Activated T-helper 9 cell treated with anti-CD3 and anti-CD28 coated beads, Interleukin-2, amount 50 U/mL, for 16 hours (primary cell): Measurements from ENCODE around the gene WFIKKN1.

Source experiments
- DNase-seq: peaks from one replicate; pipeline ENCODE4 v3.0.0-alpha.2; 2020; ENCODE audit warnings: low read depth

The WFIKKN1 gene, protein sequence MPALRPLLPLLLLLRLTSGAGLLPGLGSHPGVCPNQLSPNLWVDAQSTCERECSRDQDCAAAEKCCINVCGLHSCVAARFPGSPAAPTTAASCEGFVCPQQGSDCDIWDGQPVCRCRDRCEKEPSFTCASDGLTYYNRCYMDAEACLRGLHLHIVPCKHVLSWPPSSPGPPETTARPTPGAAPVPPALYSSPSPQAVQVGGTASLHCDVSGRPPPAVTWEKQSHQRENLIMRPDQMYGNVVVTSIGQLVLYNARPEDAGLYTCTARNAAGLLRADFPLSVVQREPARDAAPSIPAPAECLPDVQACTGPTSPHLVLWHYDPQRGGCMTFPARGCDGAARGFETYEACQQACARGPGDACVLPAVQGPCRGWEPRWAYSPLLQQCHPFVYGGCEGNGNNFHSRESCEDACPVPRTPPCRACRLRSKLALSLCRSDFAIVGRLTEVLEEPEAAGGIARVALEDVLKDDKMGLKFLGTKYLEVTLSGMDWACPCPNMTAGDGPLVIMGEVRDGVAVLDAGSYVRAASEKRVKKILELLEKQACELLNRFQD

DNA sequence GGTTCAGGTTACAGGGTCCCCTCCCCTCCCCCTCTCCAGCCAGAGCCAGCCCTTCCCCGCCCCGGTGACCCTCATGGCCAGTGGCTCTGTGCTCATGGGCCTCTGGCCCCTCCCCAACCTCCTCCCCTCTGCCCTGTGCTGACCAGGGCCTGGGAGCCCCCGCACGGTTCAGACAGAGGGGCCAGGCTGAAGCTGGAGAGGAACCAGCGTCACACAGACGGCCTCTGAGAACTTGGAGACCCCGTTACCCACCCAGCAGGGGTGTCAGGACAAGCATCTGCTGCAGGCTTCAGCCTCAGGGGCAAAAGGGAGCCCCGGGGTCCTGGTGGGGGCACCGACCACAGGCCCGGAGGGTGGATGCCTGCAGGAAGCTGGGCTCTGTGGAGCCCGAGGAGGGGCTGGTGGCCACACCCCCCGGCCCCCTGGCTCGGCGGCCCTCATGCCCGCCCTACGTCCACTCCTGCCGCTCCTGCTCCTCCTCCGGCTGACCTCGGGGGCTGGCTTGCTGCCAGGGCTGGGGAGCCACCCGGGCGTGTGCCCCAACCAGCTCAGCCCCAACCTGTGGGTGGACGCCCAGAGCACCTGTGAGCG, at the start of gene WFIKKN1:
Gene WFIKKN1, plus strand, starts transcription at position 171 of the 591 bp plus-strand sequence. Its CDS starts 269 bp downstream, at position 440.
- no peak for DNase-seq

- no peak for DNase-seq
These were observed 48.6 kb upstream of the WFIKKN1 start for GRCh38 chr16:582218-582613.

DNA sequence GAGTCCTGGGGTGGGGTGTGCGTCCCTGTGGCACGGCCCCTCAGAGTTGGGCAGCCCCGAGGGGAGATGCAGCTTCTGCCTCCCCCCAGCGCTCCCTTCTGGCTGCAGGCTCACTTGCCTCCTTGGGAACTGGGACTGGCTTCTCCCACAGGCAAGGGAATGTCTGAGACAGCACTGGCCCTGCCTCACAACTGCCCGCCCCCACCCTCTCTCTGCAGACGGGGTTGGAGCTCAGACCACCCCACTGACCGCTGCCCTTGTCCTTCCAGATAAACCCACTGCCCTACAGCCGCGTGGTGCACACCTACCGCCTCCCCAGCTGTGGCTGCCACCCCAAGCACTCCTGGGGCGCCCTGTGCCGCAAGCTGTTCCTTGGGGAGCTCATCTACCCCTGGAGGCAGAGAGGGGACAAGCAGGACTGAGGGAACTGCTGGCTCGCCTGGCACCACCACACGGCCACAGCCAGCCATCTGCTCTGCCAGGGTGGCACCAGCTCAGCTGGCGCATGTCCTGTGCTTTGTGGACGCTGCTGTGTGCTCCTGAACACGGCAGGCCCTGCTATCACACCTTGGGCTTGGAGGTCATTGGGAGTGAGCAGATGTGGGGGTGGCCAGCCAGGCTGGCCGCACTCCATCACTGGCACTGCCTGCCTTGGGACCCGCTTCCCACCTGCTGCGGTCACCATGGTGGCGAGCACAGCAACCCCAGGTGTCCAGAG, 48.0 kb upstream of the WFIKKN1 start:
- DNase-seq, result no peak

DNA sequence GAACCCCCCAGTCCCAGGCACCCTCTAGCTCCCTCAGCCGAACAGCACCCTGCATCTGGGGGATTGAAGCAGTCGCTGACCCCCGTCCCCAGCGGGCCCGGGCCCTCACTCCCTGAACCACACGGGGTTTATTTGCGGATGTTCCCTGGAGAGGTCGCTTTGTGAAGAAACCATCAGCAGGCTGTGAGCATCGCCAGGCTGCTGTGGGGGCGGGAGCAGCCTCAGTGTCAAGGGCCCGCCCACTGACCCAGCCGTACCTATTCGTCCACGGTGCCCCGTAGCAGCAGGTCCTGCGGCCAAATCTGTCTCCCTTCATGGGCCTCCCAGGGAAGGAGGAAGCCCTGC, 47.3 kb upstream of the WFIKKN1 start:
- DNase-seq, result no peak

DNA sequence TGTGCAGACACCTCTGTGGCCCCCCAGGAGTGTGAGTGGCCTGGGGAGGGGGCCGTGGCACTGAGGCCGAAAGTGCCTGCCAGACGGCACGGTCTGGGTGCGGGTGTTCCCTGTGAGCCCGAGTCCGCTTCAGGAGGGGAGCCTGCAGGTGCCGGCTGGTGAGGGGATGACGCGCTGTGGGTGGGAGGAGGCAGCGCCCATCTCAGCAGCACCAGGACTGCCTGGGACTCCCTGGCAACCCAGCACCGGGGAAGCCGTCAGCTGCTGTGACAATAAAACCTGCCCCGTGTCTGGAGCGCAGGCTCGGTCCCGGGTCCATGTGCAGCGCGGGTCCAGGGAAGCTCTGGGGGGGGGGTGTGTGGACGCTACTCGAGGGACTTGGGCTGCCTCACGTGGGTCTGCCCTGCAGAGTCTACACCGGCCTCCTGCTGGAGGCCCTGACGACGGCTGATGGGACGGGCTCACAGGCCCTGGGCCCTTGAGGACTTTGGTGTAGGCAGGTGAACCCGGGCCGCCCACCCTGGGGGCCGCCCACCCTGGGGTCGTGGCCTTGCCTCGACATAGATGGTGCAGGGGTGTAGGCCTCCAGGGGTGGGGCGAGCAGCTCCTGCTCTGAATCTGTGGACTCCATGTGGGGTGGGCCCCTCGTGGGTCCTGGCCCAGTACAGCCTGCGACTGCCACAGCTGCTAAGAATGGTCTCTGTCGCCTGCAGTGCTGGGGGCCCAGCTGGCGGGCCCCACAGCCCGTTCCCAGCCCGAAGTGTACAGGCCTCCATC, 46.8 kb upstream of the WFIKKN1 start:
- DNase-seq, result no peak

DNA sequence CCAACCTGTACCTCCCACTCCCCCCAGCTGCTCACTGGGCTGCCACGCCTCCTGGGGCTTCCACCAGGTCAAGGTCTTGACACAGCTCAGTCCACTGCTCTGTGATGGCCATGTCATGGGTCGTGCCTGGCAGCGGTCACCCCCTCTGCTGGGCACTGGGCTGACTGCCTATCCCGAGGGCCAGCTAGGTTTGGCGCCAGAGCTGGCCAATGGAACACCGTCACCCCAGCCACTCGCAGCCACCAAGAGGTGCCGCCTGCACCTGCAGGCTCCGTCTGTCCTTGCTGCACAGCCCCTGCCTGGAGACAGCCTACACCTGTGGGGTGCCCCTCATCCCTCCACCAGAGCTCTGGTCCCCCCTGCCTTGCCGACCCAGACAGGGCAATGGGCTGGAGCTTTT, 45.4 kb upstream of the WFIKKN1 start:
- DNase-seq, result no peak

GRCh38 chr16:586047-586644, 44.6 kb upstream of the WFIKKN1 start:
- no peak for DNase-seq

GRCh38 chr16:586645-587590, 43.9 kb upstream of the WFIKKN1 start:
- DNase-seq, result no peak

DNA sequence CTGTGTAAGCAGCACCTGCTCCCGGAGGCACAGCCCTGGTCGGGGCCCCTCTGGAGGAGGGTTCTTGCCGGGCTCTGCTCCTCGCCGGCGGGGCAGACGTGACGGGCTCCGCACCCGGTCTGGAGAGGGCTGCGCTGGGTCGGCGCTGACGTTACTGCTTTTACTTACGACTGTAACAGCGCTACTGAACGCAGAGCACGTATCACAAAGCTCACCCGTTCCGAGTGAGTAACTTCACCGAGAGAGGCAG, 42.2 kb upstream of the WFIKKN1 start:
- peak; percentile 56 for DNase-seq

GRCh38 chr16:588889-589657, 41.7 kb upstream of the WFIKKN1 start:
- peak; percentile 98 for DNase-seq

GRCh38 chr16:589658-590187, 41.1 kb upstream of the WFIKKN1 start, which contains the start of gene RAB40C:
Gene RAB40C, plus strand, starts transcription at chr16:590066. Its CDS starts 226 bp downstream, at chr16:590292.
- peak; percentile 99 for DNase-seq

GRCh38 chr16:590188-590814, 40.5 kb upstream of the WFIKKN1 start:
- DNase-seq, result no peak

GRCh38 chr16:590815-591200, 40.0 kb upstream of the WFIKKN1 start:
- DNase-seq, result no peak

GRCh38 chr16:591231-591630, 39.6 kb upstream of the WFIKKN1 start:
- DNase-seq, result no peak

GRCh38 chr16:591892-592517, 38.8 kb upstream of the WFIKKN1 start:
- DNase-seq, result no peak

GRCh38 chr16:592518-593306, 38.1 kb upstream of the WFIKKN1 start:
- DNase-seq, result no peak

DNA sequence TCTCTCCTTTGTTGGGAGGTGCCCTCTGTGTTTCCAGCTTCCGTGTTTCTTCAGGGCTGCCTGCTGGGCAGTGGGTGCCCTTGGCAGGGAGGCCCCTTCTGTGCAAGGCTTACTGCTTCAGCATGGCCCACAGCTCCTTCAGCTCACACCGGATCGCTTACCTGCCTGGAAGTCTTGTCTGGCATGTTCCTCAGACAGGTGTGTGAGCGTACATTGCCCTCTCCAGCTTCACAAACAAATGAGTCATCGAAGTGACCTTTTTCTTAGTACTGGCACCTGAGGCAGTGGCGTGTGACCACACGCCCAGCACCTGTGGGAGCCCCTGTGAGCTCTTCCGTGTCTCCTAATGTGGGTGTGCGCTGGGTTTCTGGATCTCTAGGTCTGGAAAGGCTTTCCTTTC, 37.4 kb upstream of the WFIKKN1 start:
- no peak for DNase-seq

- no peak for DNase-seq
These were observed 37.0 kb upstream of the WFIKKN1 start for GRCh38 chr16:593807-594206.
